Ascending aorta (tissue), 2 donors: ENCODE measurements around the gene FHAD1. TPM values are rescaled to one million over a fixed set of nuclear protein-coding genes. Genes with fewer than 3 reads are reported as not detected.
A peak's percentile ranks its signal among the peaks of the same experiment; 100 is the strongest.

Source experiments
- DNase-seq, 2 donors: peaks; one replicate each; pipeline ENCODE4 v3.0.0-alpha.2; 2019; ENCODE audit warnings: low spot score in 2 of 2
- H3K27ac ChIP-seq, 2 donors: fragments of 200-600 bp; sonication (generic); one replicate each; pipeline ENCODE4 v1.5.1; 2016 to 2017; ENCODE audit warnings: mild to moderate bottlenecking in 1 of 2
- H3K27me3 ChIP-seq: fragments of 200-600 bp; sonication (generic); one replicate; pipeline ENCODE4 v1.5.1; 2017
- H3K36me3 ChIP-seq, 2 donors: fragments of 200-600 bp; sonication (generic); one replicate each; pipeline ENCODE4 v1.5.1; 2016
- H3K4me1 ChIP-seq, 2 donors: fragments of 200-600 bp; sonication (generic); one replicate each; pipeline ENCODE4 v1.5.1; 2016 to 2017; ENCODE audit warnings: mild to moderate bottlenecking in 1 of 2
- H3K4me3 ChIP-seq, 2 donors: fragments of 200-600 bp; sonication (generic); one replicate each; pipeline ENCODE4 v1.5.1; 2016 to 2017; ENCODE audit warnings: mild to moderate bottlenecking in 1 of 2
- H3K9me3 ChIP-seq, 2 donors: fragments of 200-600 bp; sonication (generic); one replicate each; pipeline ENCODE4 v1.5.1; 2016
- CTCF ChIP-seq, 3 experiments: fragments of 200-600 bp in 2 of 3; fragments of 450-650 bp in 1 of 3; sonication (generic) in 2 of 3; IDR thresholded peaks; one replicate each; pipeline ENCODE4 v1.5.1; 2016 to 2019; ENCODE audit warnings: antibody characterized with exemption in 3 of 3, mild to moderate bottlenecking in 1 of 3, moderate library complexity in 1 of 3
- intact Hi-C: fragments of 100-400 bp; cut with DNase I; formaldehyde crosslinking; loops from one replicate; pipeline ENCODE4 v1.15.1; 2023
- total RNA-seq: library from RNA; depleted of rRNA; stranded (reverse); fragments of >200 nt; gene quantifications from one replicate; pipeline ENCODE4 v1.1.0, GENCODE V29; 2016

FHAD1 gene
- total RNA-seq, 1 donor from 2014 or later = not detected

GRCh38 chr1:15262706-15263105, 15.7 kb downstream of the FHAD1 start:
- Histone ChIP-seq H3K4me3 (no peak overlapping the region), H3K27ac (no peak overlapping the region), H3K36me3 (no peaks in the 10 kb centered on the region), H3K9me3 (no peaks in the 10 kb centered on the region), H3K4me1 (no peaks in the 10 kb centered on the region), H3K27me3 (no peaks in the 10 kb centered on the region)
- intact Hi-C loops = no loop called here
- TF ChIP-seq CTCF (IDR thresholded peaks at IDR 0.05) = no peak
- no peak for DNase-seq

GRCh38 chr1:15264769-15265168, 17.7 kb downstream of the FHAD1 start:
- TF ChIP-seq CTCF (IDR thresholded peaks at IDR 0.05) = no peak
- Histone ChIP-seq H3K4me1 (no peaks in the 10 kb centered on the region), H3K27me3 (no peaks in the 10 kb centered on the region), H3K9me3 (no peaks in the 10 kb centered on the region), H3K36me3 (no peaks in the 10 kb centered on the region), H3K27ac (no peak overlapping the region), H3K4me3 (no peak overlapping the region)
- intact Hi-C loops = no loop called here
- no peak for DNase-seq

- TF ChIP-seq CTCF (IDR thresholded peaks at IDR 0.05) = no peak
- H3K4me3 ChIP-seq = no peak overlapping the region
- intact Hi-C loops = no loop called here
- H3K27me3 ChIP-seq = no peaks in the 10 kb centered on the region
- H3K27ac ChIP-seq = no peak overlapping the region
- H3K36me3 ChIP-seq = no peaks in the 10 kb centered on the region
- DNase-seq = no peak
- H3K9me3 ChIP-seq = no peaks in the 10 kb centered on the region
- H3K4me1 ChIP-seq = no peaks in the 10 kb centered on the region
Observed at GRCh38 chr1:15271196-15271595, 24.2 kb downstream of the FHAD1 start.

GRCh38 chr1:15272009-15272781, 25.2 kb downstream of the FHAD1 start:
- peak in 1 of 2 donors; percentile 73 for DNase-seq
- no peaks in the 10 kb centered on the region for H3K4me1 ChIP-seq
- H3K4me3 ChIP-seq = no peak overlapping the region
- H3K9me3 ChIP-seq = no peaks in the 10 kb centered on the region
- no peaks in the 10 kb centered on the region for H3K36me3 ChIP-seq
- H3K27ac ChIP-seq = no peak overlapping the region
- no peaks in the 10 kb centered on the region for H3K27me3 ChIP-seq
- intact Hi-C loops = loop anchor here (1.0 kb wide), 2 partner anchors 120 to 144 kb away; no protein-coding TSS in a partner anchor
- peak; percentile 72 to 85 (median 76) for TF ChIP-seq CTCF (IDR thresholded peaks at IDR 0.05)

GRCh38 chr1:15272782-15273127, 25.7 kb downstream of the FHAD1 start:
- Histone ChIP-seq H3K27ac (no peak overlapping the region), H3K4me1 (no peaks in the 10 kb centered on the region), H3K27me3 (no peaks in the 10 kb centered on the region), H3K36me3 (no peaks in the 10 kb centered on the region), H3K9me3 (no peaks in the 10 kb centered on the region), H3K4me3 (no peak overlapping the region)
- DNase-seq = no peak
- intact Hi-C loops = loop anchor here (1.0 kb wide), 2 partner anchors 120 to 144 kb away; no protein-coding TSS in a partner anchor
- no peak for TF ChIP-seq CTCF (IDR thresholded peaks at IDR 0.05)
